ENCODE data around the gene AKIRIN2. TPM values are rescaled to one million over a fixed set of nuclear protein-coding genes. Genes with fewer than 3 reads are reported as not detected.

The AKIRIN2 gene
- polyA plus RNA-seq, 1 of the 3 experiments (the other 2 are of a cell fraction): 19.0 TPM

- no peak for TF ChIP-seq IRF3 (IDR thresholded peaks at IDR 0.05; ENCODE audit: low read depth, low read length)
- peak; percentile 60; the same call in 1 of the 2 replicates for TF ChIP-seq TAF1 (IDR thresholded peaks at IDR 0.05; ENCODE audit: borderline replicate concordance, low read depth, low read length)
- no peak for TF ChIP-seq CHD2 (IDR thresholded peaks at IDR 0.05; ENCODE audit: low read length, partially characterized antibody)
- TF ChIP-seq USF2 (IDR thresholded peaks at IDR 0.05; ENCODE audit: borderline replicate concordance, low read depth, low read length): no peak
- TF ChIP-seq NFIC (IDR thresholded peaks at IDR 0.05; ENCODE audit: borderline replicate concordance): peak; percentile 99
- peak in 1 of 2 experiments; percentile 93; a peak in 2 of 4 replicates for TF ChIP-seq EP300 (IDR thresholded peaks at IDR 0.05; ENCODE audit: borderline replicate concordance in 1 of 2, low read depth in 1 of 2, low read length in 1 of 2)
- TF ChIP-seq GATA2 (CRISPR knock-in tag; IDR thresholded peaks at IDR 0.05): no peak
- no peak for TF ChIP-seq EZH2phosphoT487 (IDR thresholded peaks at IDR 0.05; ENCODE audit: borderline replicate concordance, low read depth)
- peak; percentile 71; the same call in 1 of the 2 replicates for TF ChIP-seq MEF2A (IDR thresholded peaks at IDR 0.05; ENCODE audit: borderline replicate concordance, low read depth)
- TF ChIP-seq SIN3A (IDR thresholded peaks at IDR 0.05; ENCODE audit: borderline replicate concordance, low read depth, low read length): peak; percentile 96
- no peak for TF ChIP-seq FOXM1 (IDR thresholded peaks at IDR 0.05; ENCODE audit: low read depth)
- peak; percentile 79 for TF ChIP-seq USF1 (IDR thresholded peaks at IDR 0.05; ENCODE audit: borderline replicate concordance, low read depth)
- peak; percentile 96 for TF ChIP-seq TCF12 (IDR thresholded peaks at IDR 0.05)
- no peak for TF ChIP-seq FOXJ3 (CRISPR knock-in tag; IDR thresholded peaks at IDR 0.05)
- no peak for TF ChIP-seq SMC3 (IDR thresholded peaks at IDR 0.05; ENCODE audit: low read depth, low read length)
- TF ChIP-seq MAX (IDR thresholded peaks at IDR 0.05; ENCODE audit: low read depth): peak; percentile 97
- TF ChIP-seq RXRA (IDR thresholded peaks at IDR 0.05; ENCODE audit: borderline replicate concordance, low read depth): peak; percentile 98
- TF ChIP-seq RCOR1 (IDR thresholded peaks at IDR 0.05; ENCODE audit: low read length): no peak
Observed at GRCh38 chr6:87723170-87724078, 21.4 kb upstream of the AKIRIN2 start (continued).

Data from SK-N-SH (cell line).